ENCODE results near the gene ENHO.
A peak's percentile ranks its signal among the peaks of the same experiment; 100 is the strongest.

The ENHO gene

DNA sequence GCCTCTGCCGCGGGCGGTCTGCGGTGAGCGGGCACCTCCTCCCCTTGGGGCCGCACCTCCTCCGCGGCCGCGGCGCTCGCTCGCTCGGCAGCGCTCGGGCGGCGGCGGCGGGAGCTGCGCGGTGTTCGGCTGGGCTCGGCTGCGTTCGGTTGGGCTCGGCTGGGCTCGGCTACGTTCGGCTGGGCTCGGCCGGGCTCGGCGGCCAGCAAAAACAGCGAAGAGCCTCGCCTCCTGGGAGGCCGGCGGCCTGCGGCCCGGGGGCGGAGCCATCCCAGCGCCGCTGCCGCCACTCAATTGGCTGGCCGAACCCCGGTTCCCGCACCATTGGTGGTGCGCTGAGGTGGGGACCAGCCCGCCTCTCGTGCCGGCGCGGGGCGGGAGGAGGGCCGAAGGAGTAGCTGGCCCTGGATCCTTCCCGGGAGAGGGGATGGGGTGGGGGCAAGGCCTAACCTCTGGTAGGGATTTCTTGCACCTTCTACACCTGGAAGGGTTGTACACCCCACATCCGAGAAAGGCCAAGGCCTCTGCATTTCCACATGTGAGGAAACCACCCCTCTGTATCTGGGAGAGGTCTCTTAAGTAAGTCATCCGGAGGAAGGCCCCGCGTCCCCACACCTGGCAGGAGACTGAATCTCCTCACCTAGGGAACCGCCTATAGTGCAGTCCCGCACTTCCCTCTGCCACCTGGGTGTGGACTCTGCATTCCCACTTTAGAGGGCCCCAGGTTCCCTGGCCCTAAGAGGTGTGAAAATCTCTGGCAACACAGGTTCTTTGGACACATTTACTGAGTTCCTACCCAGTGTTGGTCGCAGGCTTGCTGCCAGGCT lies at the start of gene ENHO:
ENHO (minus strand) TSS at position 20 of the 827 bp plus-strand sequence. CDS start 1,295 bp downstream, outside the sequence.
- Histone ChIP-seq H3K36me3 (ENCODE audit: insufficient read depth, low read length) (no peaks in the 10 kb centered on the region), H3K9ac (ENCODE audit: low read length) (peak within 1 kb of the TSS; percentile 24), H3K9me3 (ENCODE audit: low read length) (no peaks in the 10 kb centered on the region), H3K27me3 (ENCODE audit: control insufficient read depth in 1 of 2, insufficient read depth in 2 of 2, low read length in 2 of 2) (no peaks in the 10 kb centered on the region), H3K4me3 (ENCODE audit: low read depth in 1 of 2, low read length in 2 of 2) (peak within 1 kb of the TSS; percentile 50 to 56), H3K4me1 (ENCODE audit: insufficient read depth, low read length) (peaks cover 10% of the 10 kb centered on the region), H3K27ac (ENCODE audit: low read depth, low read length) (no peak within 1 kb of the TSS)

DNA sequence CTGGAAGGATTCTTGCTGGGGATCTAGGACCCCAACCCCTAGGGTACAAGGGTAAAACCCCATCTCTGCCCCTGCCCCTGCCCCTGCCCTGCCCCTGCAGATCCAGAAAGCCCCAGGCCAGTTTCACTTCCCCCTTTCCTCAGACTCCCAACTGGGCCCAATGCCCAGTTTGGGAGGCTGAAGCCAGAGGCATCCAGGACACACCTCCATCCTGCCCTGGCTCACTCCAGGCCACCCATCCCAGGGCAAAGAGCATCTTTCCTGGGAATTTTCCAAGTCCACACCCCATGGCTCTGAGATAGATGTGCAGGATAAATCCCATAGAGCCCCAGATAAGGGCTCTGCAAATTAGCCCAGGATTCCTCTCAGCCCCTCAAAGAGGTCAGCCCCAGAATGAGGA lies 49.3 kb upstream of the ENHO start:
- Histone ChIP-seq H3K27ac (ENCODE audit: low read depth, low read length) (no peak overlapping the region), H3K36me3 (ENCODE audit: insufficient read depth, low read length) (no peaks in the 10 kb centered on the region), H3K27me3 (ENCODE audit: control insufficient read depth in 1 of 2, insufficient read depth in 2 of 2, low read length in 2 of 2) (peaks cover 5 to 14% of the 10 kb centered on the region in 2 donors), H3K4me1 (ENCODE audit: insufficient read depth, low read length) (no peaks in the 10 kb centered on the region), H3K9me3 (ENCODE audit: low read length) (no peaks in the 10 kb centered on the region), H3K4me3 (ENCODE audit: low read depth in 1 of 2, low read length in 2 of 2) (no peak overlapping the region), H3K9ac (ENCODE audit: low read length) (no peak overlapping the region)

DNA sequence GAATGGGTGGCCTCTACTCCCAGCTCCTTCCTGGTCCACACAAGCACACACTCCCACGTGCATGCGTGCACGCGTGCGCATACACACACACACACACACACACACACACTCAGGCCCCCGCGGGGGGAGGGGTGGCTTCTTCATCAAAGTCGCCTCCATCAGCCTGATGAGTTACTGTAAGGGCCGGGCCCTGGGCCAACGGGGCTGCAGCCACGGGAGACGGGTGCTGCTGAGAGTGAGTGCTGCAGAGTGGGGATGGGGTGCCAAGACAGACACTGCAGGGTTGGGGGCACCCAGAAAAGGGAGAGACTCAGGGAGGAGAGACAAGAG lies 48.7 kb upstream of the ENHO start:
- Histone ChIP-seq H3K4me3 (ENCODE audit: low read depth in 1 of 2, low read length in 2 of 2) (no peak overlapping the region), H3K9me3 (ENCODE audit: low read length) (no peaks in the 10 kb centered on the region), H3K27me3 (ENCODE audit: control insufficient read depth in 1 of 2, insufficient read depth in 2 of 2, low read length in 2 of 2) (peaks cover 0 to 11% of the 10 kb centered on the region in 2 donors), H3K27ac (ENCODE audit: low read depth, low read length) (no peak overlapping the region), H3K36me3 (ENCODE audit: insufficient read depth, low read length) (no peaks in the 10 kb centered on the region), H3K4me1 (ENCODE audit: insufficient read depth, low read length) (no peaks in the 10 kb centered on the region), H3K9ac (ENCODE audit: low read length) (no peak overlapping the region)

GRCh38 chr9:34570809-34571480 lies 48.2 kb upstream of the ENHO start:
- no peaks in the 10 kb centered on the region for H3K36me3 ChIP-seq (ENCODE audit: insufficient read depth, low read length)
- H3K27ac ChIP-seq (ENCODE audit: low read depth, low read length): no peak overlapping the region
- no peak overlapping the region for H3K9ac ChIP-seq (ENCODE audit: low read length)
- peaks cover 0 to 15% of the 10 kb centered on the region in 2 donors for H3K27me3 ChIP-seq (ENCODE audit: control insufficient read depth in 1 of 2, insufficient read depth in 2 of 2, low read length in 2 of 2)
- H3K9me3 ChIP-seq (ENCODE audit: low read length): no peaks in the 10 kb centered on the region
- H3K4me1 ChIP-seq (ENCODE audit: insufficient read depth, low read length): no peaks in the 10 kb centered on the region
- H3K4me3 ChIP-seq (ENCODE audit: low read depth in 1 of 2, low read length in 2 of 2): no peak overlapping the region

- Histone ChIP-seq H3K27me3 (ENCODE audit: control insufficient read depth in 1 of 2, insufficient read depth in 2 of 2, low read length in 2 of 2) (peaks cover 0 to 15% of the 10 kb centered on the region in 2 donors), H3K4me1 (ENCODE audit: insufficient read depth, low read length) (no peaks in the 10 kb centered on the region), H3K36me3 (ENCODE audit: insufficient read depth, low read length) (no peaks in the 10 kb centered on the region), H3K9me3 (ENCODE audit: low read length) (no peaks in the 10 kb centered on the region), H3K27ac (ENCODE audit: low read depth, low read length) (no peak overlapping the region), H3K4me3 (ENCODE audit: low read depth in 1 of 2, low read length in 2 of 2) (no peak overlapping the region), H3K9ac (ENCODE audit: low read length) (no peak overlapping the region)
These were observed 47.6 kb upstream of the ENHO start for GRCh38 chr9:34570376-34570775.

- Histone ChIP-seq H3K9me3 (ENCODE audit: low read length) (no peaks in the 10 kb centered on the region), H3K36me3 (ENCODE audit: insufficient read depth, low read length) (no peaks in the 10 kb centered on the region), H3K4me1 (ENCODE audit: insufficient read depth, low read length) (no peaks in the 10 kb centered on the region), H3K9ac (ENCODE audit: low read length) (no peak overlapping the region), H3K27me3 (ENCODE audit: control insufficient read depth in 1 of 2, insufficient read depth in 2 of 2, low read length in 2 of 2) (peaks cover 0 to 20% of the 10 kb centered on the region in 2 donors), H3K27ac (ENCODE audit: low read depth, low read length) (no peak overlapping the region), H3K4me3 (ENCODE audit: low read depth in 1 of 2, low read length in 2 of 2) (no peak overlapping the region)
These were observed 46.0 kb upstream of the ENHO start for GRCh38 chr9:34568774-34569173.

- no peaks in the 10 kb centered on the region for H3K36me3 ChIP-seq (ENCODE audit: insufficient read depth, low read length)
- H3K9ac ChIP-seq (ENCODE audit: low read length): no peak overlapping the region
- no peak overlapping the region for H3K27ac ChIP-seq (ENCODE audit: low read depth, low read length)
- H3K4me1 ChIP-seq (ENCODE audit: insufficient read depth, low read length): no peaks in the 10 kb centered on the region
- H3K27me3 ChIP-seq (ENCODE audit: control insufficient read depth in 1 of 2, insufficient read depth in 2 of 2, low read length in 2 of 2): peaks cover 0 to 20% of the 10 kb centered on the region in 2 donors
- no peaks in the 10 kb centered on the region for H3K9me3 ChIP-seq (ENCODE audit: low read length)
- H3K4me3 ChIP-seq (ENCODE audit: low read depth in 1 of 2, low read length in 2 of 2): no peak overlapping the region
These were observed 45.3 kb upstream of the ENHO start for GRCh38 chr9:34568133-34568532.

DNA sequence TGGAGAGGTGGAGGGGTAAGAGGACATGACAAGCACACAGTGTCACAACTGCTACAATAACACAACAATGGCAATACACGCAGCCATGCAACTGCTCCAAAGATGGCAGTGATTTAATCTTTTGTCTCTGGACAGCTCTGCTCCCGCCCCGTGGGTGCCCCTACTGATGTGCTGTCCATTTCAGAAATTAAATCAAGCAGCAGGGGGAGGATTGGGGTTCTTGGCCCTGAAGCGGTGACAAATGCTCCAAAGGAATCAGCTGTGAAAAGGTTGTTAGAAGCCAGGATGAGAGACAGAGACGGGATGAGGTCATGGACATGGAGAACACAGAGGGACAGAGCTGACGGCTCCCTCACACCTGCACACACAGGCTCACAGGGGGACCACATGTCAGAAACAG lies 44.2 kb upstream of the ENHO start:
- Histone ChIP-seq H3K9me3 (ENCODE audit: low read length) (no peaks in the 10 kb centered on the region), H3K27ac (ENCODE audit: low read depth, low read length) (no peak overlapping the region), H3K9ac (ENCODE audit: low read length) (no peak overlapping the region), H3K4me1 (ENCODE audit: insufficient read depth, low read length) (no peaks in the 10 kb centered on the region), H3K27me3 (ENCODE audit: control insufficient read depth in 1 of 2, insufficient read depth in 2 of 2, low read length in 2 of 2) (peaks cover 0 to 15% of the 10 kb centered on the region in 2 donors), H3K36me3 (ENCODE audit: insufficient read depth, low read length) (no peaks in the 10 kb centered on the region), H3K4me3 (ENCODE audit: low read depth in 1 of 2, low read length in 2 of 2) (no peak overlapping the region)

DNA sequence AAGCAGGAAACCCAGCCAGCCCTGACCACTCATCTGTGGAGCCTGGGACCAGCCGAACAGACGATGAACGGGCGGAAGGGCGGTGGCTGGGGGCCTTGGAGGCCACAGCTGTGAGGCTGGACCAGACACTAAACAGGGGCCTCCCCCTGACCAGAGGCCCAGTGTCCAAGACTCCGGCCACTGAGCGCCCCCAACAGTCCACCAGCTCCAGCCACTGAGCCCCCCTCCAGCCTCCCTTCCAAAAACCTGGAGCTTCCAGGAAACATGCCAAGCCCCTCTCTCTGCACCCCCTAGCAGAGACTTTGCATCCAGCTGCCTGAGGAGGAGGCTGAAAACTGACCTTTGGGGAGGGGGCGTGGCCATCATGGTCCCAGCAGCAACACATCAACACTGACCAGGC lies 43.5 kb upstream of the ENHO start:
- Histone ChIP-seq H3K36me3 (ENCODE audit: insufficient read depth, low read length) (no peaks in the 10 kb centered on the region), H3K9ac (ENCODE audit: low read length) (no peak overlapping the region), H3K4me1 (ENCODE audit: insufficient read depth, low read length) (no peaks in the 10 kb centered on the region), H3K27ac (ENCODE audit: low read depth, low read length) (no peak overlapping the region), H3K4me3 (ENCODE audit: low read depth in 1 of 2, low read length in 2 of 2) (no peak overlapping the region), H3K9me3 (ENCODE audit: low read length) (no peaks in the 10 kb centered on the region), H3K27me3 (ENCODE audit: control insufficient read depth in 1 of 2, insufficient read depth in 2 of 2, low read length in 2 of 2) (peaks cover 0 to 15% of the 10 kb centered on the region in 2 donors)

DNA sequence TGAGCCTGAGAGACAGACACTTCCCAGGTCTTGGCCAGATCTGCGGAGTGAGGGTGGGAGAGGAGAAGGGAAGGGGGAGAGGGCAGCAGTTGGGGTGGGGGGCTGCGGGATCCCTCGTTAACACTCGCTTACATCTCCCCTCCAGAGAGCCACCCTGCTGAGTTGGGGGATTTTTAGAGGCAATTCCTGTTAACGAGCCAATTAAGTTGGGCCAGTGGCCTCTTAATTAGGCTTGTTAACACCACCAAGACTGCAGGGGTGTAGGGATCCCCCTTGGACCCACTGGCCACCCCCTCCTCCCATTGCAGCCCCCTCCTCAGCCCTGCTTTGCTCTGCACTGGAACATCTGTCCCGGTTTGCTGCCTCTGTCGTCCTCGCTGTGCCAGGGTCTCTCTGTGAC lies 43.1 kb upstream of the ENHO start:
- Histone ChIP-seq H3K4me3 (ENCODE audit: low read depth in 1 of 2, low read length in 2 of 2) (no peak overlapping the region), H3K4me1 (ENCODE audit: insufficient read depth, low read length) (no peaks in the 10 kb centered on the region), H3K9ac (ENCODE audit: low read length) (no peak overlapping the region), H3K27ac (ENCODE audit: low read depth, low read length) (no peak overlapping the region), H3K36me3 (ENCODE audit: insufficient read depth, low read length) (no peaks in the 10 kb centered on the region), H3K27me3 (ENCODE audit: control insufficient read depth in 1 of 2, insufficient read depth in 2 of 2, low read length in 2 of 2) (peaks cover 0 to 17% of the 10 kb centered on the region in 2 donors), H3K9me3 (ENCODE audit: low read length) (no peaks in the 10 kb centered on the region)

- H3K27me3 ChIP-seq (ENCODE audit: control insufficient read depth in 1 of 2, insufficient read depth in 2 of 2, low read length in 2 of 2): peaks cover 0 to 24% of the 10 kb centered on the region in 2 donors
- peaks cover 10% of the 10 kb centered on the region for H3K4me1 ChIP-seq (ENCODE audit: insufficient read depth, low read length)
- no peak overlapping the region for H3K9ac ChIP-seq (ENCODE audit: low read length)
- no peak overlapping the region for H3K27ac ChIP-seq (ENCODE audit: low read depth, low read length)
- no peaks in the 10 kb centered on the region for H3K36me3 ChIP-seq (ENCODE audit: insufficient read depth, low read length)
- H3K4me3 ChIP-seq (ENCODE audit: low read depth in 1 of 2, low read length in 2 of 2): no peak overlapping the region
- H3K9me3 ChIP-seq (ENCODE audit: low read length): no peaks in the 10 kb centered on the region
These were observed 41.8 kb upstream of the ENHO start for GRCh38 chr9:34564617-34565016.
